NCI-H69 (cell line): ENCODE results near the gene SLC17A7.
A peak's percentile ranks its signal among the peaks of the same experiment; 100 is the strongest.
"Not testable (repeated sequence)": the region's sequence is repeated elsewhere in the genome, so short reads cannot be mapped to it uniquely, and the experiment has no call there.

ENCODE experiments used
- DNase-seq: peaks from one replicate; lab custom pipeline; 2025; lab: John Stamatoyannopoulos, UW

SLC17A7 gene

GRCh38 chr19:49469828-49470614 lies 28.7 kb upstream of the SLC17A7 start:
- peak; percentile 29 for DNase-seq

DNA sequence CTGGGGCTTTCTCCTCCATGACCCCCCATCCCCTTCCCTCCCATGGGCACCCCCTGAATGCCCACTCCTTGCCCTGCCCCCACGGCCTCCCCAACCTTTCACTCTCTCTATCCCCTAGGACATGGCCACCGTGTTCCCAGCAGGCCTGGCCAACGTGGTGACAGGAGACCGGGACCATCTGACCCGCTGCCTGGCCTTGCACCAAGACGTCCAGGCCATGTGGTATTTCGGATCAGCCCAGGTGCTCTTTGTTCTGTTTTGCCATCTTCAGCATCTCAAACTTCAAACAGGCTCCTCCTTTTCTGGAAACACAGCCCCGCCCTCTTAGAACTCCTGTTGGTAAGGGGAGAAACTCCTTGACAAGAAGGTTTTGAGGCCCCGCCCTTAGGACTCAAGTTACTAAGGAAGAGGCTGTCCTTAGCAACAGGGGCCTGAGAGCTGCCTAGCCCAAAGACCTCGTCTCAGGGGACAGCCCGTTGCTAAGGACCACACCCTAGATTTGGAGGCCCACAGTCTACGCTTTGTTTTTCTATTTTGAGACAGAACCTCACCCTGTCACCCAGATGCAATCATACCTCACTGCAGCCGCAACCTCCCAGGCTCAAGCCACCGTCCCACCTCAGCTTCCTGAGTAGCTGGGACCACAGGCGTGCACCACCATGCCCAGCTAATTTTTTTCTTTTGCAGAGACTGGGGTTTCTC lies 27.6 kb upstream of the SLC17A7 start:
- peak; percentile 90 for DNase-seq

- DNase-seq = no peak
Measured at GRCh38 chr19:49468199-49468598, 26.9 kb upstream of the SLC17A7 start.

GRCh38 chr19:49465371-49465770 lies 24.0 kb upstream of the SLC17A7 start:
- DNase-seq = no peak

DNA sequence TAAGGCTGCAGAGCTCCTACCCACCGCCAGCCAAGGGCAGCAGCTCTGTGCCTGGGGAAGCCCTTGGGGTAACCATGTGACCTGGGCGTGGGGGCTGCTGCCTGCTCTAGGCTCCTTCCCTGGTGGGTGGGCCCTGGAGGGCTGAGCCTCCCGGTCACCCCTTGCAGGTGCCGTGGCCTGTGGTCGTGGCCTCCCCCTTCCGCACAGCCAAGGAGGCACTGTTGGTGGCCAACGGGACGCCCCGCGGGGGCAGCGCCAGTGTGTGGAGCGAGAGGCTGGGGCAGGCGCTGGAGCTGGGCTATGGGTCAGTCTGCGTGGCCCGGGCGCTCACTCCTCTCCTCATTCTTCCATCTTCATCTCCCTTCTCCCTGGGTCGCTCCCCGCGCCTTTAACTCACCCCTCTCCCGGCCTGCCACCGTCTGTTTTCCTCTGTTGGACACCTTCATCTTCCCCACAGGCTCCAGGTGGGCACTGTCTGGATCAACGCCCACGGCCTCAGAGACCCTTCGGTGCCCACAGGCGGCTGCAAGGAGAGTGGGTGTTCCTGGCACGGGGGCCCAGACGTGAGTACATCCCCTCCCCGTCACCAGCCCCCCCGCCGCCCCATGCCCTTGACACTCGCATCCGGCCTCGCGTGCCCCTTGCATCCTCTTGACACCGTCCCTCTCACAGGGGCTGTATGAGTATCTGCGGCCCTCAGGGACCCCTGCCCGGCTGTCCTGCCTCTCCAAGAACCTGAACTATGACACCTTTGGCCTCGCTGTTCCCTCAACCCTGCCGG lies 22.8 kb upstream of the SLC17A7 start:
- no peak for DNase-seq

- no peak for DNase-seq
Measured at GRCh38 chr19:49462492-49462891, 21.2 kb upstream of the SLC17A7 start.

GRCh38 chr19:49461656-49462055 lies 20.3 kb upstream of the SLC17A7 start:
- no peak for DNase-seq

DNA sequence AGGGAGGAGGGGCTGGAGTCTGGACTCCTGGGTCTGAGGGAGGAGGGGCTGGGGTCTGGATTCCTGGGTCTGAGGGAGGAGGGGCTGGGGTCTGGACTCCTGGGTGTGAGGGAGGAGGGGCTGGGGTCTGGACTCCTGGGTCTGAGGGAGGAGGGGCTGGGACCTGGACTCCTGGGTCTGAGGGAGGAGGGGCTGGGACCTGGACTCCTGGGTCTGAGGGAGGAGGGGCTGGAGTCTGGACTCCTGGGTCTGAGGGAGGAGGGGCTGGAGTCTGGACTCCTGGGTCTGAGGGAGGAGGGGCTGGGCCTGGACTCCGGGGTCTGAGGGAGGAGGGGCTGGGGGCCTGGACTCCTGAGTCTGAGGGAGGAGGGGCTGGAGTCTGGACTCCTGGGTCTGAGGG lies 19.8 kb upstream of the SLC17A7 start:
- not testable (repeated sequence) for DNase-seq

DNA sequence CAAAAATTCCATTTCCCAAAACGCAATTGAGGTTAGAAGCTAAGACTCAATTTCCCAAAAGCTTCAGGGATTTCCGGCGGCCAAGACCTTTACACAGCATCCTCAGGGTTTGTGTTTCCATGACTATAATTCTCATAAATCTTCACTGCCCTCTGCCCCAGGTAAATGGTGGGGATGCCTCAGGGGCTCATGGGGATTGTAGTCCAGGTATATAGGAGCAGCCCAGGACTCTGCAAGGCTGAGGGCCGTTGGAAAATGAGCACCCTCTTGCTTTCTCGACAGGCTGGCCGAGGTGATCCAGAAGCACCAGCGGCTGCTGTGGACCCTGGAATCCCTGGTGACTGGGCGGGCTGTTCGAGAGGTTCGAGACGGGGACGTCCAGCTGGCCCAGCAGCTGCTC lies 18.1 kb upstream of the SLC17A7 start:
- DNase-seq = no peak

DNA sequence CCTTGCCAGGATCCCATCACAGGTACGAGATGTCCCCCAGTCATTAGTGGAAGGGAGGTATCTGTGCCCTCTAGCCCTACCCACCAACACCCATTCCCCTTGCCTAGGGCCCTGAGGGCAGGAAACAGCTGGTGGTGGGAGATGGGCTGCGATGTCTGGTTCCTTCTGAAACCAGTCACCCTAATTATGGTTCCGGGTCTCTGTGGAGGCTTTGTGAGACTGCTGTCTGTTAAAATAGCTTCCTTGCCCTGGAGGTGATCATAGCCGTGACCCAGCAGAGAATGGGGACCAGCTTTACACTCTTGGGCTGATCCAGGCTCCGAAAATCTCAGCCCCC lies 17.2 kb upstream of the SLC17A7 start:
- no peak for DNase-seq

DNA sequence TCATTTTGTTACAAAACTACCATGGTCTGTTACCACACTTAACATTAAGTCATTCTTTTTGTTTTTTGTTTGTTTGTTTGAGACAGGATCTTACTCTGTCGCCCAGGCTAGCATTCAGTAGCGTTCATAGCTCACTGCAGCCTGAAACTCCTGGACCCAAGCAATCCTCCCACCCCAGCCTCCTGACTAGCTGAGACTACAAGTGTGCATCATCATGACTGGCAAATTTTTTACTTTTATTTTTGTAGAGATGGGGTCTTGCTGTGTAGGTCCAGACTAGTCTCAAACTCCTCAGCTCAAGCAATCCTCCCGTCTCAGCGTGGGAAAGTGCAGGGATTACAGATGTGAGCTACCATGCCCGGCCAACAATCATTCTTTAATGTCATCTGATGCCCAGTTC lies 15.0 kb upstream of the SLC17A7 start:
- no peak for DNase-seq

- DNase-seq = no peak
Measured at GRCh38 chr19:49455773-49456172, 14.4 kb upstream of the SLC17A7 start.

GRCh38 chr19:49453757-49454240 lies 12.5 kb upstream of the SLC17A7 start:
- DNase-seq = no peak

- peak; percentile 99 for DNase-seq
Measured at GRCh38 chr19:49453013-49453756, 11.9 kb upstream of the SLC17A7 start, which contains the start of gene ALDH16A1. Gene ALDH16A1, plus strand, starts transcription at chr19:49453225. Its CDS starts 107 bp downstream, at chr19:49453332.

DNA sequence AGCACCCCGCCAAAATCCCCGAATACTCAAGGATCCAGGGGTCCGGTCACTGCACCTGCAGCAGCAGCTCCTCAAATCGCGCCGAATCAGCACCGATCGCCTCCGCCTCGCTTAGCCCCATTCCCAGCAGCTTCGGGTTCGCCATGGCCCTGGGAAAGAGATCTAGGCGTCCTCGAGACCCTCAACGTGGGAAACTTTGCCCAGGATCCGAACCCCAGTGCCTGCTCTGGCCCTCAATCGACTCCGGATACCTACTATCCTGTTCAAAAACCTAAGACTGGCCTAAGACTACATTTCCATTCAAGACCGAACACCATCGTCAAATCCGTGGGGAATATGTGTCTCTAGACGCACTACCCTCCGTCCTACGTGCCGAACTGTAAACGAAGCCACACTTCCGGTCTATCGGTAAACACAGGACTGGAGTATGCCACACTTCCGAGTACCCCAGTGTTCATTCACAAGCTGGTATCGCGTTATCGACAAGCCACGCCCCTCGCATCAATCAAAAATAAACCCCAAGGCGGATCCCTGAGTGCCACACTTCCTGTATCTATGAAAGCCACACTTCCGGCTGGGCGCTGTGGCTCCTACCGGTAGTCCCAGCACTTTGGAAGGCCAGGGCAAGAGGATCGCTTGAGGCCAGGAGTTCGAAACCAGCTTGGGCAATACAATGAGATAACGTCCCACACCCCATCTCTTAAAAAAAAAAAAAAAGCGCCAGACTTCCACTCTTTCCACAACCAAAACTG lies 10.3 kb upstream of the SLC17A7 start, which contains the start of gene PIH1D1:
Gene PIH1D1, minus strand, starts transcription at position 385 of the 752 bp plus-strand sequence. Its CDS starts 240 bp downstream, at position 145.
- DNase-seq = peak; percentile 99

GRCh38 chr19:49450405-49450804 lies 9.1 kb upstream of the SLC17A7 start:
- no peak for DNase-seq

- DNase-seq = no peak
Measured at GRCh38 chr19:49448432-49448786, 7.1 kb upstream of the SLC17A7 start.

DNA sequence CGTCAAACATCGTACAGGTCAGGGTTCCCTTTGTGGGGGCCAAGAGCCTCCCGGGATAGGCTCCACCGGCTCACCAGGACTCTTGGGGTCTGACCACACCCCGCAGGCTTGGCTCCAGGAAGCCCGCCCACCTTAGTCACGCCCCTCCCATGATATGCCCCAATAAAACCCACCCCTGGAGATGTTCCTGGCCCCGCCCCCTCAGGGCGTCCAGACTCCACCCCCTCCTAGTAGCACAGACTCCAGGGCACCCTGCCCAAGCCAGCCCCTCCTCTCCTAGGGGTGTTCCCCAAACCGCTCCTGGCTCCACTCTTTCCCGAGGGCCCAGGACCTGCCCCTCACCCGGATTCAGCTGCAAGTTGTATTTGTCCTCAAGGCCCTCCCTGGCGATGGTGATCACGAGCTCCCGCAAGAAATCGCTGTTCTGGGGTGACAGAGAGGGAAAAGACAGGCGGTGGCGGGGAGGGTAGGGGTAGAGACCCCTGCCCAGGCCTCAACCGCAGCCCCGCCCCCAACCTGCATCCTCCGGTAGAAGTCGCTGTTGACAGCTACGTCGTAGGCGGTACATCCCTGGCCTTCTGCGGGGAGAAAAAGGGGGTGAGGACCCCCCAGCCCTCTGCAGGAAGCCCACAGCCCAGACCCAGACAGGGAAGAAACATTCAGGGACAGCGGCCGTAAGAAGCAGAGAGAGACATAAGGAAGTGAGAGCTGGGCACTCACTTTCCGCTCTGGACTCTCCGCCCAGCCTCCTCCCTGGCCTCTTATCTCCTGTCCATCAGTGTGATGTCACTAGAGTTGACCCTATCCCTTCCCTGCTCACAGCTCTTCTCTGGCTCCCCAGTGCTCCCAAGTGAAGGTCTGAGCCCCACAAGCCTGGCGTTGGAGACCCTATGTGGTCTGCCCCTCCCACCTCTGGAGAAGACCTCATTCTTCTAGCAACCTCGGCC lies 6.4 kb upstream of the SLC17A7 start:
- peak; percentile 28 for DNase-seq

- DNase-seq = no peak
Measured at GRCh38 chr19:49445997-49446396, 4.7 kb upstream of the SLC17A7 start.
